Measurements from ENCODE around the gene PTPRM. TPM values are rescaled to one million over a fixed set of nuclear protein-coding genes. Genes with fewer than 3 reads are reported as not detected.

PTPRM gene
- total RNA-seq, 2 donors from 2014 or later: 80.1 to 106 TPM

DNA sequence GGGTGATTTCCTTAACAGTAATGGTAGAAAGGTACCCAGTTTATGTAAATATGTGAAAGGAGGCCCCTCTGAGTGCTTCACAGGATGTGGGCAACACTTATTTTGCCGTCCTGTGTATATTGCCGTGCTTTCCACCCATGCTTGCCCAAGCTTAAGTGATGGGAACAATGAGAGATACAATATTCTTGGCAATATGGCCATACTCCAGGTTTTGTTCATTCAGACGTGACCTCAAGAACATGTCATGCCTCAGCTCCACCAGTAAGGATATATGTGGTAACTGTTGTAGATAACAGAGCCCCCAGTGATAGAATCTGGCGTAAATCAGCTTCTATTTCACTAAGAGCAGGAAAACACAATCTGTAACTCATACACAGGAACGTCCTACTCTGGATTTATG, 318.7 kb downstream of the PTPRM start:
- Histone ChIP-seq H3K27ac (no peak overlapping the region), H3K9me3 (no peaks in the 10 kb centered on the region), H3K4me1 (no peaks in the 10 kb centered on the region), H3K27me3 (no peaks in the 10 kb centered on the region), H3K4me3 (no peak overlapping the region), H3K36me3 (no peaks in the 10 kb centered on the region)
- TF ChIP-seq, protein P1, sequence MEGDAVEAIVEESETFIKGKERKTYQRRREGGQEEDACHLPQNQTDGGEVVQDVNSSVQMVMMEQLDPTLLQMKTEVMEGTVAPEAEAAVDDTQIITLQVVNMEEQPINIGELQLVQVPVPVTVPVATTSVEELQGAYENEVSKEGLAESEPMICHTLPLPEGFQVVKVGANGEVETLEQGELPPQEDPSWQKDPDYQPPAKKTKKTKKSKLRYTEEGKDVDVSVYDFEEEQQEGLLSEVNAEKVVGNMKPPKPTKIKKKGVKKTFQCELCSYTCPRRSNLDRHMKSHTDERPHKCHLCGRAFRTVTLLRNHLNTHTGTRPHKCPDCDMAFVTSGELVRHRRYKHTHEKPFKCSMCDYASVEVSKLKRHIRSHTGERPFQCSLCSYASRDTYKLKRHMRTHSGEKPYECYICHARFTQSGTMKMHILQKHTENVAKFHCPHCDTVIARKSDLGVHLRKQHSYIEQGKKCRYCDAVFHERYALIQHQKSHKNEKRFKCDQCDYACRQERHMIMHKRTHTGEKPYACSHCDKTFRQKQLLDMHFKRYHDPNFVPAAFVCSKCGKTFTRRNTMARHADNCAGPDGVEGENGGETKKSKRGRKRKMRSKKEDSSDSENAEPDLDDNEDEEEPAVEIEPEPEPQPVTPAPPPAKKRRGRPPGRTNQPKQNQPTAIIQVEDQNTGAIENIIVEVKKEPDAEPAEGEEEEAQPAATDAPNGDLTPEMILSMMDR (IDR thresholded peaks at IDR 0.05): no peak
- DNase-seq (ENCODE audit: low spot score): no peak

DNA sequence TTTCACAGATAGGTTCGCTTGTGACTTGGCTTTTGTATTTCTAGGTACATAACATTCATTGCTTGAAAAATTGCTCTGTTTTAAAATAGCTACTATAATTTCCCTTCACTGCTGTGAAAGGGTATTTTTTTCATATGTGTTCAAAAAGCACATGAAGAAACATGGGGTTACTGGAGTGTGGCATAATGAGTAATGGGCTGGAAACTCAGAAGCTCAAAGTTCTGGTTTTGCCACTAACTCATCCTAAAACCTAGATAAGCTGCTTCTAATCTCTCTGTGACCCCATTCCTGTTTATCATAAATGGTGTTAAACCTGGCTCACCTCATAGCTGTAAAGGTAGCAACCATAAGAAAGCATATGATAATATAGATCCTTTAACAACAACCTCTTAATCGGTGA, 319.3 kb downstream of the PTPRM start:
- Histone ChIP-seq H3K36me3 (no peaks in the 10 kb centered on the region), H3K27me3 (no peaks in the 10 kb centered on the region), H3K4me3 (no peak overlapping the region), H3K27ac (no peak overlapping the region), H3K9me3 (no peaks in the 10 kb centered on the region), H3K4me1 (no peaks in the 10 kb centered on the region)
- TF ChIP-seq, protein P1 (IDR thresholded peaks at IDR 0.05): no peak
- no peak for DNase-seq (ENCODE audit: low spot score)

DNA sequence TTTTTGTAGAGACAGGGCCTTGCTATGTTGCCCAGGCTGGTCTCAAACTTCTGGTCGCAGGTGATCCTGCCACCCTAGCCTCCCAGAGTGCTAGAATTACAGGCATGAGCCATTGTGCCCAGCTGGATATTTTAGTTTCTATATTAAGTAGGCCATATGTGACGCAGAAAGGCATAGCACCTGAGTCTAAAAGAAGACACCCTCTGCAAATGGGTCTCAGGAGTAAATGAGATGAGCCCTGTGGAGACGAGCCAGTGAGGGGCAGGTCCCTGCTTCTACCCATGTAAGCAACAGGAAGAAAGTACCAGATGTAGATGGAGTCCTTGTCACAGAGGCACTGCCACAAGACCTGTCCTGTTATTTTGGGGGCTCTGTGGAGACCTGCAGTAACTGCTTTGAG, 322.4 kb downstream of the PTPRM start:
- H3K36me3 ChIP-seq: no peaks in the 10 kb centered on the region
- no peak for DNase-seq (ENCODE audit: low spot score)
- H3K27me3 ChIP-seq: no peaks in the 10 kb centered on the region
- H3K9me3 ChIP-seq: no peaks in the 10 kb centered on the region
- H3K27ac ChIP-seq: no peak overlapping the region
- TF ChIP-seq, protein P1 (IDR thresholded peaks at IDR 0.05): no peak
- no peak overlapping the region for H3K4me3 ChIP-seq
- H3K4me1 ChIP-seq: no peaks in the 10 kb centered on the region

DNA sequence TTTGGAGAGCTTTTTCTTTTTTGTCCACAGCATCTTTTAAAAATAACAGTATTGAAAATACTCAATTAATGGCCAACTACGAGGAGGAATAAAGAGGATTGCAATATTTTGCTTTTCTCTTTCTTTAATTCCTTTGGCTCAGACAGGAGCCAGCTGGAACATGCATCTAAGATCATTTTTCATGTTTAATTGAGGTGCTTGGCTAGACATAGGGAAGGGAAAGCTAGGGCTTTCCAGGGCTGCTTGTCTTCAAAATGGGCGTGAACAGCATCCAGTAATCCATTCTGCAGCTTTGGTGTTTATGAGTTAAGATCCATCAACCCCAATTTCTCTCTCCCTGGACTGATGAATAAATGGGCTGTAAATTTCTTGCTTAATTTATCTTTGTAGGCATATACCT, 323.0 kb downstream of the PTPRM start:
- Histone ChIP-seq H3K36me3 (no peaks in the 10 kb centered on the region), H3K27ac (no peak overlapping the region), H3K27me3 (no peaks in the 10 kb centered on the region), H3K4me1 (no peaks in the 10 kb centered on the region), H3K9me3 (no peaks in the 10 kb centered on the region), H3K4me3 (no peak overlapping the region)
- no peak for DNase-seq (ENCODE audit: low spot score)
- TF ChIP-seq, protein P1 (IDR thresholded peaks at IDR 0.05): no peak

DNA sequence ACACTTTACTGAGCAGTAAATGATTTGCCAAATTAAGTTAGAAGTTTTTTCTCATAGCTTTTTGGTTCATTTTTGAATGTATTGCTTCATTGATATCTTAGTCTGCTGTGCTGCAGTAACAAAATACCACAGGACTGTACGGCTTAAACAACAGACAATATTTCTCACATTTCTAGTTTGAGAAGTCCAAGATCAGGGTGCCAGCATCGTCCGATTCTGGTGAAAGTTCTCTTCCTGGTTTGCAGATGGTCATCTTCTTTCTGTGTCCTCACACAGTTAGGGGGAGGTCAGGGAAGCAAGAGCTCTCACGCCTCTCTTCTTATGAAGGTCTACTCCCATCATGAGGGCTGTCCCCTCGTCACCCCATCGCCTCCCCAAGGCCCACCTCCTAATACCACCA, 325.4 kb downstream of the PTPRM start:
- H3K27me3 ChIP-seq: no peaks in the 10 kb centered on the region
- DNase-seq (ENCODE audit: low spot score): no peak
- no peak overlapping the region for H3K4me3 ChIP-seq
- H3K36me3 ChIP-seq: no peaks in the 10 kb centered on the region
- peaks cover 0 to 14% of the 10 kb centered on the region in 2 donors for H3K4me1 ChIP-seq
- no peaks in the 10 kb centered on the region for H3K9me3 ChIP-seq
- no peak overlapping the region for H3K27ac ChIP-seq
- TF ChIP-seq, protein P1 (IDR thresholded peaks at IDR 0.05): no peak

DNA sequence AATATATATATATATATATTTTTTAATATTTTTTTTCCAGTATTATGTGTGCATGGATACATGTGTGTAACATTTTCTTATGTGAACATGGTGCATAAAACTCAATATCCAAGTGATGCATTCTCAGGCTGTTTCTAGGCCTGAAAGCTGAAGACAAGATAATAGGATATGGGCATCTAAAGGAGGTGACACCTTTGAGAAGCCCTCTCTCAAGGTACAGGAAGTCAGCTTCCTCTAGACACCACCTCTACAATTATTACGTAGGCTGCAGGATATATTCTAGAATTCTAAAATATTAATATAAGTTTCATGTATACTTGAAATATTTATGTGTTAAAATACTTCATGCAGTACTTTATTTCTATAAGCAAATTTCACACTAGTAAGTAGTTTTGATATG, 327.5 kb downstream of the PTPRM start:
- Histone ChIP-seq H3K4me3 (no peak overlapping the region), H3K36me3 (no peaks in the 10 kb centered on the region), H3K27ac (no peak overlapping the region), H3K4me1 (peaks cover 0 to 14% of the 10 kb centered on the region in 2 donors), H3K9me3 (no peaks in the 10 kb centered on the region), H3K27me3 (no peaks in the 10 kb centered on the region)
- TF ChIP-seq, protein P1 (IDR thresholded peaks at IDR 0.05): no peak
- DNase-seq (ENCODE audit: low spot score): no peak

Measured in right atrium auricular region (tissue), 2 donors.